B cell (primary cell): ENCODE results near the gene MLKL. TPM values are rescaled to one million over a fixed set of nuclear protein-coding genes. Genes with fewer than 3 reads are reported as not detected.

Experiments used
- ATAC-seq: fragments of 200-7000 bp; cut with Tn5 transposase; one replicate; pipeline ENCODE4 v1.10.0; 2021; ENCODE audit warnings: low read depth, mild to moderate bottlenecking, moderate number of reproducible peaks, moderate library complexity
- CTCF ChIA-PET: fragments of 350-600 bp; sonication (Branson Sonifier 250); formaldehyde crosslinking; loops from one replicate; lab custom pipeline; 2021; ENCODE audit warnings: antibody characterized with exemption, inconsistent platforms; lab: Charles Lee
- POLR2A ChIA-PET: fragments of 350-600 bp; sonication (Branson Sonifier 250); formaldehyde crosslinking; loops from one replicate; lab custom pipeline; 2021; ENCODE audit warnings: antibody characterized with exemption; lab: Charles Lee
- DNase-seq: peaks from one replicate; pipeline ENCODE4 v3.0.0; 2013
- H2AFZ ChIP-seq: 2 replicates; pipeline ENCODE4 v1.6.1; 2012; ENCODE audit warnings: mild to moderate bottlenecking, low read depth, low read length; ENCODE audit not compliant: insufficient read depth, poor library complexity, severe bottlenecking
- H3K27ac ChIP-seq, 2 donors: 1 replicate in 1 of 2; 2 replicates in 1 of 2; pipeline ENCODE4 v1.5.1; 2012 to 2013; ENCODE audit warnings: low read length in 2 of 2, mild to moderate bottlenecking in 2 of 2, moderate library complexity in 1 of 2
- H3K27me3 ChIP-seq, 4 experiments: fragments of 200-600 bp in 1 of 4; sonication (generic) in 1 of 4; replicated peaks in 1 of 4; 1 replicate in 2 of 4; 2 replicates in 2 of 4; pipeline versions ENCODE4 v1.6.1 to v1.7.0; 2013 to 2016; ENCODE audit warnings: low read length in 3 of 4, mild to moderate bottlenecking in 2 of 4, mixed read lengths in 1 of 4, moderate library complexity in 1 of 4; ENCODE audit not compliant: insufficient read depth in 4 of 4, control insufficient read depth in 3 of 4; ENCODE audit errors: control extremely low read depth in 1 of 4
- H3K36me3 ChIP-seq, 2 experiments: replicated peaks in 1 of 2; 1 replicate in 1 of 2; 2 replicates in 1 of 2; pipeline versions ENCODE4 v1.6.1 to v1.7.1; 2013; ENCODE audit warnings: low read length in 1 of 2; ENCODE audit not compliant: insufficient read depth in 2 of 2, control insufficient read depth in 1 of 2; ENCODE audit errors: control extremely low read depth in 1 of 2, extremely low read depth in 1 of 2
- H3K4me1 ChIP-seq, 2 donors: fragments of 200-600 bp in 1 of 2; sonication (generic) in 1 of 2; 1 replicate in 1 of 2; 2 replicates in 1 of 2; pipeline versions ENCODE4 v1.5.1 to v1.6.1; 2013 to 2017; ENCODE audit warnings: low read length in 2 of 2; ENCODE audit not compliant: control insufficient read depth in 2 of 2, insufficient read depth in 2 of 2
- H3K4me2 ChIP-seq: replicated peaks from 2 replicates; pipeline ENCODE3; 2012; ENCODE audit warnings: mild to moderate bottlenecking, low read depth, low read length; ENCODE audit not compliant: poor library complexity, severe bottlenecking
- H3K4me3 ChIP-seq, 5 experiments: fragments of 200-600 bp in 1 of 5; sonication (generic) in 1 of 5; 1 replicate in 3 of 5; 2 replicates in 2 of 5; pipeline versions ENCODE4 v1.5.1 to v1.7.0; 2011 to 2016; ENCODE audit warnings: low read length in 4 of 5, mild to moderate bottlenecking in 4 of 5, low read depth in 2 of 5, control low read depth in 1 of 5, moderate library complexity in 1 of 5; ENCODE audit not compliant: insufficient read depth in 1 of 5; ENCODE audit errors: control extremely low read depth in 1 of 5, extremely low read depth in 1 of 5
- H3K79me2 ChIP-seq: fragments of 200-600 bp; sonication (generic); one replicate; pipeline ENCODE4 v1.6.0; 2016; ENCODE audit warnings: low read length; ENCODE audit not compliant: control insufficient read depth, insufficient read depth
- H3K9ac ChIP-seq: fragments of 200-600 bp; sonication (generic); 2 replicates; pipeline ENCODE4 v1.6.1; 2017; ENCODE audit warnings: mild to moderate bottlenecking, low read length, moderate library complexity
- H3K9me3 ChIP-seq, 3 donors: one replicate each; pipeline versions ENCODE4 v1.6.1 to v1.7.1; 2013; ENCODE audit warnings: low read length in 2 of 3; ENCODE audit not compliant: control insufficient read depth in 2 of 3, insufficient read depth in 1 of 3; ENCODE audit errors: control extremely low read depth in 1 of 3
- H4K20me1 ChIP-seq: 2 replicates; pipeline ENCODE4 v1.6.0; 2012; ENCODE audit warnings: mild to moderate bottlenecking, low read length; ENCODE audit not compliant: insufficient read depth, control insufficient read depth, poor library complexity, severe bottlenecking
- H3K27ac Mint-ChIP-seq: one replicate; pipeline ENCODE4 v1.8.0; 2021; ENCODE audit warnings: mixed read lengths
- H3K27me3 Mint-ChIP-seq: one replicate; pipeline ENCODE4 v1.8.0; 2021; ENCODE audit warnings: mixed read lengths
- H3K4me1 Mint-ChIP-seq: one replicate; pipeline ENCODE4 v1.8.0; 2021; ENCODE audit warnings: mixed read lengths
- H3K4me3 Mint-ChIP-seq: one replicate; pipeline ENCODE4 v1.8.0; 2021; ENCODE audit warnings: mixed read lengths
- H3K9me3 Mint-ChIP-seq: one replicate; pipeline ENCODE4 v1.8.0; 2022; ENCODE audit warnings: mixed read lengths; ENCODE audit not compliant: insufficient read depth
- EZH2 ChIP-seq: IDR thresholded peaks from 2 replicates; pipeline ENCODE4 v1.6.1; 2012; ENCODE audit warnings: borderline replicate concordance, low read depth, mild to moderate bottlenecking, moderate library complexity, low read length; ENCODE audit not compliant: insufficient read depth, poor library complexity, severe bottlenecking
- WGBS: methylation state at CpG from one replicate; pipeline ENCODE4 v1.1.5; 2013; ENCODE audit warnings: missing lambda C conversion rate; ENCODE audit not compliant: insufficient coverage; 5-methylcytosine and 5-hydroxymethylcytosine counted together
- intact Hi-C: fragments of 100-400 bp; cut with micrococcal nuclease; formaldehyde crosslinking; loops from one replicate; pipeline ENCODE4 v1.10.0; 2022
- polyA plus RNA-seq: library from polyadenylated mRNA; depleted of rRNA; stranded (reverse); fragments of >200 nt; gene quantifications from 2 replicates; pipeline ENCODE4 v1.2.3, GENCODE V29; 2012
- total RNA-seq, 2 donors: library from RNA; stranded (reverse); fragments of 120-200 nt in 1 of 2; gene quantifications; 1 replicate in 1 of 2; 2 replicates in 1 of 2; pipeline versions ENCODE4 v1.2.3 to v1.2.4, GENCODE V29; 2013 to 2022
- TF ChIP-seq, protein P1 (sequence below): fragments of 200-600 bp; IDR thresholded peaks from one replicate; pipeline ENCODE4 v1.8.0; 2022; ENCODE audit warnings: antibody characterized with exemption, mild to moderate bottlenecking

Gene MLKL
- total and polyA plus RNA-seq, 2 donors (not counting 1 experiment from before 2014, with no cell fraction given) = 13.4 to 19.7 TPM

DNA sequence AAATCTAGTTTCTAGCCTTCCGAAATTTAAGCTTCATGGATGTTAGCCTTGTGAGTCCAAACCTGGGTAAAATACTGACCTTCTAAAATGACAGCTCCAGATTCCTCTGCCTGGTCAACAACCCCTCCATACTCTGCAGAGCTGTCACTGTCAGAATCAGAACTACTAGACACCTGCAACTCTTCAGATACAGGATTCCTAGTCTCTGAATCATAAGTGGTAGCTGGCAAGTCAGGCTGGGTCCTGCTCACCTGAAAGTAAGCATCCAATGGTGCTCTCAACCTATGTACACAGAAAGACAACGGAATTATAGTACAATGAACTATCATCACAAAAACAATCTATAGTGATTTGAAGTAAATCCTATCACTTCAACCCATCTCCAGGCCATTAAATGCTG lies 48.8 kb downstream of the MLKL start:
- Histone ChIP-seq H3K79me2 (peaks cover 66% of the 10 kb centered on the region), H4K20me1 (peaks cover 30% of the 10 kb centered on the region), H3K4me1 (no peaks in the 10 kb centered on the region), H3K27me3 (no peaks in the 10 kb centered on the region), H3K9ac (no peak overlapping the region), H2AFZ (no peak overlapping the region), H3K9me3 (no peaks in the 10 kb centered on the region), H3K36me3 (peaks cover 11 to 52% of the 10 kb centered on the region in 2 experiments), H3K4me2 (no peak overlapping the region), H3K4me3 (no peak overlapping the region), H3K27ac (no peak overlapping the region)
- no peak for TF ChIP-seq EZH2
- TF ChIP-seq, protein P1, sequence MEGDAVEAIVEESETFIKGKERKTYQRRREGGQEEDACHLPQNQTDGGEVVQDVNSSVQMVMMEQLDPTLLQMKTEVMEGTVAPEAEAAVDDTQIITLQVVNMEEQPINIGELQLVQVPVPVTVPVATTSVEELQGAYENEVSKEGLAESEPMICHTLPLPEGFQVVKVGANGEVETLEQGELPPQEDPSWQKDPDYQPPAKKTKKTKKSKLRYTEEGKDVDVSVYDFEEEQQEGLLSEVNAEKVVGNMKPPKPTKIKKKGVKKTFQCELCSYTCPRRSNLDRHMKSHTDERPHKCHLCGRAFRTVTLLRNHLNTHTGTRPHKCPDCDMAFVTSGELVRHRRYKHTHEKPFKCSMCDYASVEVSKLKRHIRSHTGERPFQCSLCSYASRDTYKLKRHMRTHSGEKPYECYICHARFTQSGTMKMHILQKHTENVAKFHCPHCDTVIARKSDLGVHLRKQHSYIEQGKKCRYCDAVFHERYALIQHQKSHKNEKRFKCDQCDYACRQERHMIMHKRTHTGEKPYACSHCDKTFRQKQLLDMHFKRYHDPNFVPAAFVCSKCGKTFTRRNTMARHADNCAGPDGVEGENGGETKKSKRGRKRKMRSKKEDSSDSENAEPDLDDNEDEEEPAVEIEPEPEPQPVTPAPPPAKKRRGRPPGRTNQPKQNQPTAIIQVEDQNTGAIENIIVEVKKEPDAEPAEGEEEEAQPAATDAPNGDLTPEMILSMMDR = no peak
- H3K27ac Mint-ChIP-seq = no peak overlapping the region
- 100% methylated on average over 1 of the region's 2 CpGs for WGBS
- DNase-seq = no peak
- CTCF ChIA-PET = interaction anchor here (0.9 to 2.2 kb wide), 16 partner anchors 9 to 343 kb away, joined by 3 to 8 read pairs (median 4); partner anchors contain the start of gene RFWD3
- H3K4me3 Mint-ChIP-seq = no peak overlapping the region
- intact Hi-C loops = no loop called here
- H3K4me1 Mint-ChIP-seq = peaks cover 17% of the 10 kb centered on the region
- no peak for ATAC-seq
- POLR2A ChIA-PET = no interaction called here
- no peaks in the 10 kb centered on the region for H3K9me3 Mint-ChIP-seq
- H3K27me3 Mint-ChIP-seq = no peaks in the 10 kb centered on the region

DNA sequence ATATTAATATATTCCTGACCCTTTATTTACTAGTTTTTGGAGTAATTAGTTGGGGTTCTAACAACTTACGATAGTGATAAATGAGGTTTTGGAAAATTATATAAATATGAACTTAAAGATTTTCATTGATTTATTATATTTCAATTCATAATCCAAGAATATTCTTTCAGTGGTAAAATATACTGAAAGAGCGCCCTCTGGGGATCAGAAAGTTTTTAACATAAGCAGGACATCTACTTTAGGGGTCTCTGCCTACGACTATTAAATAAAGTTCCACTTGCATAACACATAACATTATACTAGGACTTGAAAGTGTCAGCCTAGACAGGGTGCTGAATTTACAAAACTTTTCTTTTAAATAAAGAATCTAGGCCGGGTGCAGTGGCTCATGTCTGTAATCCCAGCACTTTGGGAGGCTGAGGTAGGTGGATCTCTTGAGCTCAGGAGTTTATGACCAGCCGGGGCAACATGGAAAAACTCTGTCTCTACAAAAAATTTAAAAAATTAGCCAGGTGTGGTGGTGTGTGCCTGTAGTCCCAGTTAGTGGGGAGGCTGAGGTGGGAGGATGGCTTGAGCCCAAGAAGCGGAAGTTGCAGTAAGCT lies 49.6 kb downstream of the MLKL start:
- Mint-ChIP-seq H3K9me3 (no peaks in the 10 kb centered on the region), H3K4me3 (no peak overlapping the region), H3K27me3 (no peaks in the 10 kb centered on the region), H3K27ac (no peak overlapping the region), H3K4me1 (peaks cover 14% of the 10 kb centered on the region)
- 100% methylated on average over 1 of the region's 6 CpGs for WGBS
- H3K79me2 ChIP-seq = peaks cover 63% of the 10 kb centered on the region
- H3K4me3 ChIP-seq = no peak overlapping the region
- no peak overlapping the region for H2AFZ ChIP-seq
- ChIA-PET CTCF (interaction anchor here (0.6 to 2.2 kb wide), 17 partner anchors 9 to 379 kb away, joined by 3 to 8 read pairs (median 4); partner anchors contain the start of gene RFWD3), POLR2A (no interaction called here)
- DNase-seq (peak; percentile 15), ATAC-seq (no peak)
- H3K9me3 ChIP-seq = no peaks in the 10 kb centered on the region
- no peak overlapping the region for H3K9ac ChIP-seq
- peaks cover 27% of the 10 kb centered on the region for H4K20me1 ChIP-seq
- H3K4me1 ChIP-seq = no peaks in the 10 kb centered on the region
- TF ChIP-seq, protein P1 = peak; percentile 76
- TF ChIP-seq EZH2 = no peak
- H3K36me3 ChIP-seq = peaks cover 12 to 58% of the 10 kb centered on the region in 2 experiments
- H3K27ac ChIP-seq = no peak overlapping the region
- H3K27me3 ChIP-seq = no peaks in the 10 kb centered on the region
- no peak overlapping the region for H3K4me2 ChIP-seq
- intact Hi-C loops = no loop called here
